ENCODE measurements around the gene ELK4. TPM values are rescaled to one million over a fixed set of nuclear protein-coding genes. Genes with fewer than 3 reads are reported as not detected.

The ELK4 gene, protein sequence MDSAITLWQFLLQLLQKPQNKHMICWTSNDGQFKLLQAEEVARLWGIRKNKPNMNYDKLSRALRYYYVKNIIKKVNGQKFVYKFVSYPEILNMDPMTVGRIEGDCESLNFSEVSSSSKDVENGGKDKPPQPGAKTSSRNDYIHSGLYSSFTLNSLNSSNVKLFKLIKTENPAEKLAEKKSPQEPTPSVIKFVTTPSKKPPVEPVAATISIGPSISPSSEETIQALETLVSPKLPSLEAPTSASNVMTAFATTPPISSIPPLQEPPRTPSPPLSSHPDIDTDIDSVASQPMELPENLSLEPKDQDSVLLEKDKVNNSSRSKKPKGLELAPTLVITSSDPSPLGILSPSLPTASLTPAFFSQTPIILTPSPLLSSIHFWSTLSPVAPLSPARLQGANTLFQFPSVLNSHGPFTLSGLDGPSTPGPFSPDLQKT
- total RNA-seq: 81.1 and 86.2 TPM in 2 replicates

DNA sequence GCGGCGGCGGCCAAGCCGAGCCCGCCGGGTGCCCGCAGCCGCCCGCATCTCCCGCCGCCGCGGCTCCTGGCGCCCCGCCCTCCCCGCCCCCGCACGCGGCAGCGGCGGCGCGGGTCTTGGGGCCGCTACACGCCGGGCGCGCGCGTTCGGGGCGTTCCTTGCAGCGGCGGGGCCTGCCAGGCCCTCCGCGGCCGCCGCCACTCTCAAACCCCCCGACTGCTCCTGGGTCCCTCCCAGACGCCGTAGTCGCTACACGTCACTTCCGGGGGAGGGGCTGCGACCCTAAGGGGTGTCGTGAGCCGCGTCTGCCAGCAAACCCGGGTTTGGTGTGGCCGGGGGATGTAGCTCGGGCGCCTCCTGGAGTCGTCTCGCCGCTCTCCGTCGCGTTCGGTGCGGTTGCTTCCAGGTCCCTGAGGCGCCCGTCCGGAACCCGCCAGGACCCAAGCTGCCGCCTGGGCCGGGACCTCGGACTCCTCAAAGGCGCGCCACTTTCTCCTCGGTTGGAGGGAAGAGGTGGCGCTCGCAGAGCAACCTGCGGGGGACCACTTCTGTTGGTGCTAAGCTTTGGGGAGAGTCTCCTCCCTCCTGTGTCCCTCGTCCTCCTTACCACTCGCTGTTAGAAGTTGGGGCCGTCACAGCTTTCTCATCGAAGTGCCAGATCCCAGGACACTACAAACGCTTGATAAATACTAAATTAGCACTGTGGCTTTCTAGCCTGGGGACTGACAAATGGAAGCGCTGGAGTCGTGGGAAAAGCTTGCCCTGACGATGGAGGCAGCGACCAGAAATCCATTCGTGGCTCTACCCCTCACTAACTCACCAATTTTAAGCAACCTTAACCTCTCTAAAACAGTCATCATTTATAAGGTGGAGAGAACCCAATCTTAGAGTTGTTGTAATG, at the start of gene ELK4:
TSS of gene ELK4 (minus strand) at position 244 of the 901 bp plus-strand sequence. CDS start 8,129 bp downstream, outside the sequence.
- Mint-ChIP-seq H3K27me3 (ENCODE audit: insufficient read depth) (peaks cover 11% of the 10 kb centered on the region), H3K4me3 (peak within 1 kb of the TSS; percentile 97)

DNA sequence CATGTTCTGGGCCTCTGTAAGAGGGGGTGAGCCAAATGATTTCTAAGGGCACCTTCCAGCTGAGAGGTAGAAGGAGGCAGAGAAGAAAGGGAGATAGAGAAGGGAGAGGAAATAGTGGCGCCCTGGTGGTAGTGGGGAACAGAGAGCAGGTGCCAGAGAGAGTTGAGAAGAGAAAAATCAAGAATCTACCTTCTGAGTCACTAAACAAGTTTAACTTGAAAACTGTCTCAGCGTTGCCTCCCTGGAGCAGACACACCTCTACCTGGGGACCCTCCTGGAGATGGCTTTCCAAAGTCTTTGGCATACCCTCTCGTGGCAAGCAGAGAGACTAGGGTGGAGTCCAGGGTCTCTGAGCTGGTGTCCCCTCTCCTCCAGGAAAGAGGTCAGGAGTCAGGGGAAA, 49.6 kb upstream of the ELK4 start:
- peak overlapping the region; percentile 77 for H3K4me3 Mint-ChIP-seq
- no peaks in the 10 kb centered on the region for H3K36me3 Mint-ChIP-seq (ENCODE audit: low read depth)
- intact Hi-C loops (cut with micrococcal nuclease): loop anchor here (2.0 kb wide), 1 partner anchor 67 kb away; no protein-coding TSS in a partner anchor
- peaks cover 33% of the 10 kb centered on the region for H3K27me3 Mint-ChIP-seq (ENCODE audit: insufficient read depth)
- DNase-seq (ENCODE audit: low spot score): no peak
- no peak overlapping the region for H3K27ac Mint-ChIP-seq
- peaks cover 14% of the 10 kb centered on the region for H3K4me1 Mint-ChIP-seq (ENCODE audit: low read depth)
- H3K9me3 Mint-ChIP-seq: no peaks in the 10 kb centered on the region

More for the DNA sequence above, at the start of gene ELK4:
- Mint-ChIP-seq H3K36me3 (ENCODE audit: low read depth) (peaks cover 16% of the 10 kb centered on the region), H3K27ac (peak within 1 kb of the TSS; percentile 99), H3K9me3 (no peaks in the 10 kb centered on the region), H3K4me1 (ENCODE audit: low read depth) (peaks cover 52% of the 10 kb centered on the region)
- intact Hi-C loops (cut with micrococcal nuclease): loop anchor here (1.0 to 5.0 kb wide), 14 partner anchors 15 to 509 kb away; partner anchors contain the start of genes DSTYK, RAB29 and SLC41A1
- peak; percentile 99 for DNase-seq (ENCODE audit: low spot score)

DNA sequence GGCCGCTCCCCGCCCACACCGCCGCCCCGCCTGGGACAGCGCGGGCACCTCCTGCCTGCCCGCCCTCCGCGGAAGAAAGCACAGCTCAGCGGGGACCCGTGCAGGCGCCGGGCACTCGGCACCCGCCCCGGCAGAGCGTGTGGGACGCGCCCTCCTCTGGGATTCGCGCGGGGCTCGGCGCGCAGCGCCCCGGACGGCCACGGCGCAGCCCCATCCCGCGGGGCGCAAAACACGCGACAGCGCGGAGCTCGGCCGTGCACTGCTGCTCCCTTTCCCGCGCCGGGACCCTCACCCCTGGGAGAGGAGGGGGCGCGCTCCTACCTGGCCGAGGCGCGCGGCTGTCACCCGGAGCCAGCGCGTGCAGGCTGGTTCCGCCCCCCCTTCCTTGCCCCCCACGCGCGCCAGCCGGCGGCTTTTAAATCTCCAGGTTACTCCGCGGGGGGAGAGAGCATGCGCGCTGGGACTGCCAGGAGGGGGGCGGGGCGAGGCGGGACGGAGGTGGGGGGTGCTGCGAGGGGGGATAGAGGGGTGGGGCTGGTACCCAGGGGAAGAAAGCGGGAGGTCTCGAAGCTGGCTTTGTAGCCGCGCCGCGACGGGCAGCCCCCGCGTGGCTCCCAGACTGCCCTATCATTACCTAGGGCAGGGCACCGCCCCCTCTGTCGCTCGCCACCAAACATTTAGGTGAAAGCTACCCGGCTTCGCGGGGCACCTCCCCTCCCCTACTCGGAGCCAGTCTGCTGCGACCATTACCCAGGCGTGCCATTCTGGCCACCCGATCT, 48.5 kb upstream of the ELK4 start, which contains the start of gene SLC45A3:
TSS of gene SLC45A3 (minus strand) at position 437 of the 779 bp plus-strand sequence. CDS start 15,853 bp downstream, outside the sequence.
- Mint-ChIP-seq H3K27me3 (ENCODE audit: insufficient read depth) (peaks cover 33% of the 10 kb centered on the region), H3K4me1 (ENCODE audit: low read depth) (peaks cover 14% of the 10 kb centered on the region), H3K4me3 (peak within 1 kb of the TSS; percentile 82), H3K27ac (no peak within 1 kb of the TSS), H3K36me3 (ENCODE audit: low read depth) (no peaks in the 10 kb centered on the region), H3K9me3 (no peaks in the 10 kb centered on the region)
- intact Hi-C loops (cut with micrococcal nuclease): loop anchor here (1.0 to 2.0 kb wide), 2 partner anchors 31 to 69 kb away; no protein-coding TSS in a partner anchor
- no peak for DNase-seq (ENCODE audit: low spot score)

DNA sequence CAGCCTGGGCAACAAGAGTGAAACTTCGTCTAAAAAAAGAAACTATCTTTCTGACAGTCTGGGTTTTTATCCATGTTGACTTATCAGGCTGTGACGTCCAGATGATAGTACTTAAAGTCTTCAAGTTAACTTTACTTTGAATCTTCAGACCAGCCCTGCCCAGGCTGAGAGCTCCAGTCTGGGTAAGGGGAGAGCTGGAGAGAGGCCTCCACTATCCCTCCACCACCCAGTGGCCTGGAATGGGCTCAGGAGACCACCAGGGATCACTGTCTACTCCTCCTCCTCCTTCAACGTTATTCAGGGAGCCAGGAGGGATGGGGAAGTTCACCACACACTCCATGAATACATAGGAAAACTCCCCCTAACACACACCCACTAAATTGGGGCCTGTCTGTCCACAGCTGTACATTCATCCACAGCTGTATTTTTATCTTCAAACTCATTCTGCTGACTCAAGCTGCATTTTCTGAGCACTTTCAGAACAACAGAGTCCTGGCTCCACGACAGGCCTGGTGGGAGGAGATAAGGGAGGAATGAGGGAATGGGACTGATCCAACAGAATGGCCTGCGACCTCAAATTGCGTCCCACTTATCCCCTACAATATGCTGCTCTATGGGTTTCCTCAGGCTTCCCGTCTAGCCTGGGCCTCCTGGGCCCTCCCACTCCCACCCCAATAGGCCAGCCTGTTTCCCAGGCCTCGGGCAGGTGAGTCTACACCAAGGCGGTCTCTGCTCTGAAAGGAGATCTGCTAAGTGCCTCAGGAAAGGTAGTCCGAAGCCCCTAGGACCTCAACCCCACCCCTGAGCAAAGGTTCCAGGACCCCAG, 46.7 kb upstream of the ELK4 start:
- DNase-seq (ENCODE audit: low spot score): no peak
- Mint-ChIP-seq H3K4me1 (ENCODE audit: low read depth) (peaks cover 14% of the 10 kb centered on the region), H3K4me3 (peak overlapping the region; percentile 82), H3K36me3 (ENCODE audit: low read depth) (no peaks in the 10 kb centered on the region), H3K27me3 (ENCODE audit: insufficient read depth) (peaks cover 33% of the 10 kb centered on the region), H3K9me3 (no peaks in the 10 kb centered on the region), H3K27ac (no peak overlapping the region)
- intact Hi-C loops (cut with micrococcal nuclease): no loop called here

DNA sequence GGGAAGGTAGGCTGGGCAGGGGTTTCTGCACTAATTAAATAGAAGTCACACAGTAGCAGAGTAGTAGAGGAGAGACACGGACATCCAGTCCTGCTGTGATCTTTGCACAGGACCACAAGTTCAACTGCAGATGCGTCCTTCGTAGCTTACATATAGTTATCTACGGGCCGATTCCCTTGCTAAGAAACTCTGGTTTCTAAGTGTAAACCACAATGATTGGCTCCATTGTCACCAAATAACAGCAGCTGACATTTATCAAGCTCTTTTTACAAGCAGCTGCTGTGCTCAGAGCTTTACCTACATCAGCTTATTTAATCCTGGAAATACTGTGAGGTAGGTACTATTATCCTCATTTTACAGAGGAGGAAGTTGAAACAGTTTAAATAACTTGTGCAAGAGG, 45.4 kb upstream of the ELK4 start:
- DNase-seq (ENCODE audit: low spot score): no peak
- intact Hi-C loops (cut with micrococcal nuclease): no loop called here
- peaks cover 14% of the 10 kb centered on the region for H3K4me1 Mint-ChIP-seq (ENCODE audit: low read depth)
- peaks cover 30% of the 10 kb centered on the region for H3K27me3 Mint-ChIP-seq (ENCODE audit: insufficient read depth)
- no peaks in the 10 kb centered on the region for H3K36me3 Mint-ChIP-seq (ENCODE audit: low read depth)
- no peaks in the 10 kb centered on the region for H3K9me3 Mint-ChIP-seq
- H3K4me3 Mint-ChIP-seq: no peak overlapping the region
- H3K27ac Mint-ChIP-seq: no peak overlapping the region

DNA sequence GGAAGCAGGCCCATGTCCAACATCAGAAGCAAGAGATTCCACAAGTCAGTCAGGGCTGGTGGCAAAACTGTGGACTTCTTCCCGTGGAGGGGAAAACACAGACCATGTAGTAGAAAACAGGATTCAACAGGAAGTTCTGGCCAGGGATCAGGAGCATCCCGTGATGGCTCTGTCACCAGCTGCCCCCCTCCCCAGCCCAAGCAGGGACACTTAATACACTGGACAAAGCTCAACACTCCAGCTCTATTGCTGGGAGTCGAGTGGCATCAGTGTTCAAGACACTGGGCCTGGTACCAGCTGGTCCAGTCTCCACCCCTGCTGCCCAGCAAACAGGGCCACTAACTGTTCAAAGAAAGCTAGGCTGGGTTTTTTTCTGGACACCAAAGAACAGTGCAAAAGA, 44.8 kb upstream of the ELK4 start:
- Mint-ChIP-seq H3K4me3 (no peak overlapping the region), H3K9me3 (no peaks in the 10 kb centered on the region), H3K27ac (no peak overlapping the region), H3K4me1 (ENCODE audit: low read depth) (peaks cover 14% of the 10 kb centered on the region), H3K36me3 (ENCODE audit: low read depth) (no peaks in the 10 kb centered on the region), H3K27me3 (ENCODE audit: insufficient read depth) (peaks cover 26% of the 10 kb centered on the region)
- intact Hi-C loops (cut with micrococcal nuclease): no loop called here
- DNase-seq (ENCODE audit: low spot score): no peak

DNA sequence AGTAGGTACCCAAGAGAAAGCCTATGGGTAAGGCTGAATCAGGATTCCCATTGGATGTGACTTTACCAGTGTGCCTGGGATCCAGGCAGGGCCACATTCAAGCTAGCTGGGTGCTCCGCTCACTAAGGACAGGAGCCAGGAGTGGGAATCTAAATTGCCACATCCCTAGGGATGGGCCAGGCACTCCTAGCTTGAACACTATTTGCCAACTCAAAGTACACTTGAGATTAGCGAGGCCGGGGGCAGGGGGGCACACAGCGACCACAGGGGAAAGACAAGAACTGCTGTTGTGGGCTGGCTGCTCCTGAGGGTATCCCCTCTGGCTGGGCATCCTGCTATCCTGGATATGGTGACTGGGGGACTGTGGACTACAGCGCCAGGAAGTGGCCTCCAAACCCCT, 44.2 kb upstream of the ELK4 start:
- Mint-ChIP-seq H3K27ac (no peak overlapping the region), H3K4me1 (ENCODE audit: low read depth) (peaks cover 12% of the 10 kb centered on the region), H3K27me3 (ENCODE audit: insufficient read depth) (peaks cover 20% of the 10 kb centered on the region), H3K9me3 (no peaks in the 10 kb centered on the region), H3K4me3 (no peak overlapping the region), H3K36me3 (ENCODE audit: low read depth) (no peaks in the 10 kb centered on the region)
- no peak for DNase-seq (ENCODE audit: low spot score)
- intact Hi-C loops (cut with micrococcal nuclease): no loop called here

DNA sequence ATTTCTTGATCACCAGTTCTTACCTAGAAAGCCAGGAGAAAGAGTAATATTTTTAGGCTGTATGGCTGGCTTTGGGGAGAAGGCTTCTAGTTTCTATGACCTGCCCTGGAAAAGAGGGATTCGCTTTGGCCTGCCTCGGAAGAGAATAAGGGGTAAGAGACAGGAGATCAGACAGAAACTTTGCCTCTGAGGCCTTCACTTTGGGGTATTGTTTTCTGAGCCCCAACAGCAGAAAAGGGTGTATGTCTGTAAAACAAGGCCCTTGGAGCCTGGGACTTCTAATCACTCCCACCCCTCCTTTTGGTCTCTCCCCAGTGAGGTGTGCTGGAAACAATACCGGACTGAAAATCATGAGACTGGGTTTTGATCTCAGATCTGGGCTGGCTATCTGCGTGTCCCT, 43.4 kb upstream of the ELK4 start:
- H3K27me3 Mint-ChIP-seq (ENCODE audit: insufficient read depth): peaks cover 13% of the 10 kb centered on the region
- H3K9me3 Mint-ChIP-seq: no peaks in the 10 kb centered on the region
- H3K4me3 Mint-ChIP-seq: no peak overlapping the region
- H3K36me3 Mint-ChIP-seq (ENCODE audit: low read depth): no peaks in the 10 kb centered on the region
- H3K4me1 Mint-ChIP-seq (ENCODE audit: low read depth): peaks cover 7% of the 10 kb centered on the region
- no peak for DNase-seq (ENCODE audit: low spot score)
- intact Hi-C loops (cut with micrococcal nuclease): no loop called here
- H3K27ac Mint-ChIP-seq: no peak overlapping the region

DNA sequence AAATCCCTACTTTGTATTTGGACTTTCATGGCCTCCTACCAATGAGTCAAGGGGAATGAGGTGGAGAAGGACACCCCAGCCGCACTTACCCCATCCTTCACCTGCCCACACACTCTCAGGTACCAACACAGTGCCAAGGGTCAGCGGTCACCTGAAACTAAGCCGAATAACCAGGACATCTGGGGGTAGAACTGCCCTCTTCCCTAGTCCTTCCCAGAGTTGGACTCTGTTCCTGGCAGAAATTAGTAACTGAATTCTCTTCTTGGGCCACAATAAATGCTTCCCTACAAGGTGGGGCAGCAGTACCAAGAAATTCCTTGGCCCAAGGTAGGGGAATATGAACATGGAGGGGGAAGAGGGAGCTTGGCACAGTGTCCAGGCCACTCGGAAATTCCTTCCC, 41.2 kb upstream of the ELK4 start:
- H3K9me3 Mint-ChIP-seq: no peaks in the 10 kb centered on the region
- intact Hi-C loops (cut with micrococcal nuclease): no loop called here
- no peak overlapping the region for H3K4me3 Mint-ChIP-seq
- H3K4me1 Mint-ChIP-seq (ENCODE audit: low read depth): no peaks in the 10 kb centered on the region
- H3K27ac Mint-ChIP-seq: no peak overlapping the region
- H3K27me3 Mint-ChIP-seq (ENCODE audit: insufficient read depth): peaks cover 12% of the 10 kb centered on the region
- no peak for DNase-seq (ENCODE audit: low spot score)
- no peaks in the 10 kb centered on the region for H3K36me3 Mint-ChIP-seq (ENCODE audit: low read depth)

DNA sequence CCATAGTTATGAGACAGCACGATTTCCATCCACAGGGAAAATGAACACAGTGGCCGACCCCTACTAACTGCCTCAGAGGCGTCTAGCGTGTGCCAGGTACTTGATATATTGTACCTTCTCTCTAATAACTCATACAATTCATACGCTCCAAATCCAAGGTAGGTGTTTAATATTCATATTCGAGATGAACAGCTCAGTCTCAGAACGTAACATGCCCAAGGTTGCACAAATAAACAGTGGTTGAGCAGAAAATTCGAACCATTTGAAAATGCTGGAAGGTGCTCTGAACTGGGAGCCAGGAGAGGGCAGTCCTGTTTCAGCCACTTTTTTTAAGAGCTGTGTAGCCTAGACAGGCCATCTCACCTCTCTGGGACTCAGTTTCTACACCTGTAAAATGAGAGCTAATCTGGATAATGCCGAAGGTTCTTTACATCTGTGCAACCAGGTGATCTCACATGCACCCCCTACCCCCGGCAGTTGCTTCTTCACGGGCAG, 40.6 kb upstream of the ELK4 start:
- intact Hi-C loops (cut with micrococcal nuclease): no loop called here
- Mint-ChIP-seq H3K4me3 (no peak overlapping the region), H3K36me3 (ENCODE audit: low read depth) (no peaks in the 10 kb centered on the region), H3K27me3 (ENCODE audit: insufficient read depth) (peaks cover 12% of the 10 kb centered on the region), H3K27ac (no peak overlapping the region), H3K4me1 (ENCODE audit: low read depth) (no peaks in the 10 kb centered on the region), H3K9me3 (no peaks in the 10 kb centered on the region)
- DNase-seq (ENCODE audit: low spot score): no peak

DNA sequence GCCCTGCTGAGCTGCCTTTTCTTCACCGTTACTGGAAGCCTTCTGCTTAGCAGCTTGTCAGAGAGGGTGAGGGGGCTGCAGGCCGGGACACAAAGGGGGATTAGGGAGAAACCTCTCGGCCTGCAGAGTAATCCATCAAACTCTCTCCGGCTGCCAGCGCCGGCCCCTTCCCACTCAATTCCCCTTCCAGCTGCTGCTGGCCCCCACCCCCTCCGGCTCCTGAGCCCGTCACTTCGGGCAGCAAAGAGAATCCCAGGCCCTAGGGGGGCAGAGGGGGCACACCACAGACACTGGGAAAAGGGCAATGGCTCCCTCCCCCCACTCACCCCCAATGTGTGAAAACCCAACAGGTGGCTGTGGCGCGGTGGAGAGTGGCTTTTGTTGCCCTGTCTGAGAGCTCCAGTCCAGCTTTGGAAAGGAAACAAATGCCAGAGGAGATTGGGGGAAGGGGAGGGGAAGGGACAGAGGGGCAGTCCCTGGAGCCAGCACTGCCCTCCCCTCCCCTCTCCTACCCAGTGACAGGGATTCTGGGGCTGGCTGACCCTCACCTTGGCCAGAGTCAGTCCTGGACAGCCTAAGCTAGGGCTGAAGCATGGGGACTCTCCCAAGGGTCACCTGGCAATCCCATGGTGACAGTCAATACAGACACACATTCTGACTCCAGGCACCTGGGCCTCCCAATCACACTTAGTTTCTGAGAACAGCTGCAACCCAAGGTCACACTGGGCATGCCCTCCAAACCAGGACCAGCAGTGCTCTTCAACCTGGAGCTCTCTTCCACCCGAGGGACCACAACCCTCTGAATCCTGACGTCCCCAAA, 39.0 kb upstream of the ELK4 start:
- no peaks in the 10 kb centered on the region for H3K4me1 Mint-ChIP-seq (ENCODE audit: low read depth)

More for the DNA sequence above, 39.0 kb upstream of the ELK4 start:
- Mint-ChIP-seq H3K27ac (no peak overlapping the region), H3K9me3 (no peaks in the 10 kb centered on the region), H3K27me3 (ENCODE audit: insufficient read depth) (peaks cover 10% of the 10 kb centered on the region), H3K36me3 (ENCODE audit: low read depth) (no peaks in the 10 kb centered on the region), H3K4me3 (no peak overlapping the region)
- intact Hi-C loops (cut with micrococcal nuclease): no loop called here
- no peak for DNase-seq (ENCODE audit: low spot score)
